Caco-2 (cell line): ENCODE measurements around the gene PRDM8. TPM values are rescaled to one million over a fixed set of nuclear protein-coding genes. Genes with fewer than 3 reads are reported as not detected.

ENCODE experiments used
- BruUV-seq: library from RNA; stranded (reverse); fragments of 400-500 nt; replicated peaks from 2 replicates; lab custom pipeline; 2021; lab: Mats Ljungman, UMichigan
- CTCF ChIA-PET: fragments of 300-600 bp; sonication (Branson Sonifier 250); formaldehyde crosslinking; loops from one replicate; lab custom pipeline; 2022; ENCODE audit warnings: antibody characterized with exemption; lab: Charles Lee
- POLR2A ChIA-PET: fragments of 300-600 bp; sonication (Branson Sonifier 250); formaldehyde crosslinking; loops from one replicate; lab custom pipeline; 2022; ENCODE audit warnings: antibody characterized with exemption; lab: Charles Lee
- DNase-seq, 2 experiments: peaks; one replicate each; pipeline versions ENCODE4 v3.0.0 to v3.0.0-alpha.2; 2020 to 2022
- H3K27me3 ChIP-seq: replicated peaks from 2 replicates; pipeline ENCODE4 v1.6.0; 2011; ENCODE audit warnings: low read length; ENCODE audit not compliant: control insufficient read depth, insufficient read depth
- H3K36me3 ChIP-seq: 2 replicates; pipeline ENCODE4 v1.5.1; 2011; ENCODE audit warnings: low read length; ENCODE audit not compliant: control insufficient read depth, insufficient read depth
- H3K4me1 ChIP-seq: fragments of 250-450 bp; sonication (Bioruptor Pico); 2 replicates; pipeline ENCODE4 v1.5.1; 2020; ENCODE audit warnings: mild to moderate bottlenecking
- H3K4me3 ChIP-seq: 2 replicates; pipeline ENCODE4 v1.5.1; 2011; ENCODE audit warnings: low read depth, mild to moderate bottlenecking, control low read depth, low read length
- H3K9me3 ChIP-seq: fragments of 250-450 bp; sonication (Bioruptor Pico); 2 replicates; pipeline ENCODE4 v1.5.1; 2020; ENCODE audit warnings: mild to moderate bottlenecking, moderate library complexity
- H3K27ac Mint-ChIP-seq: one replicate; pipeline ENCODE4 v1.8.0; 2022; ENCODE audit warnings: mixed read lengths; ENCODE audit not compliant: unreplicated experiment
- H3K27me3 Mint-ChIP-seq: one replicate; pipeline ENCODE4 v1.8.0; 2022; ENCODE audit warnings: mixed read lengths; ENCODE audit not compliant: insufficient read depth, unreplicated experiment
- H3K36me3 Mint-ChIP-seq: one replicate; pipeline ENCODE4 v1.8.0; 2022; ENCODE audit warnings: mild to moderate bottlenecking, mixed read lengths; ENCODE audit not compliant: insufficient read depth, unreplicated experiment
- H3K4me1 Mint-ChIP-seq: one replicate; pipeline ENCODE4 v1.8.0; 2022; ENCODE audit warnings: low read depth, mixed read lengths; ENCODE audit not compliant: unreplicated experiment
- H3K4me3 Mint-ChIP-seq: one replicate; pipeline ENCODE4 v1.8.0; 2022; ENCODE audit warnings: mild to moderate bottlenecking, moderate library complexity, mixed read lengths; ENCODE audit not compliant: unreplicated experiment
- H3K9me3 Mint-ChIP-seq: one replicate; pipeline ENCODE4 v1.8.0; 2022; ENCODE audit warnings: mixed read lengths; ENCODE audit not compliant: unreplicated experiment
- intact Hi-C: fragments of 100-400 bp; cut with micrococcal nuclease; formaldehyde crosslinking; loops from one replicate; pipeline ENCODE4 v1.10.0; 2022; ENCODE audit not compliant: unreplicated experiment
- total RNA-seq: library from RNA; stranded (reverse); gene quantifications from 2 replicates; pipeline ENCODE4 v1.2.3, GENCODE V29; 2022
- TF ChIP-seq, protein P1 (sequence below), 2 experiments: fragments of 200-600 bp in 1 of 2; IDR thresholded peaks; 1 replicate in 1 of 2; 2 replicates in 1 of 2; pipeline versions ENCODE4 v1.5.1 to v1.8.0; 2011 to 2022; ENCODE audit warnings: antibody characterized with exemption in 1 of 2, control low read depth in 1 of 2, inconsistent platforms in 1 of 2, low read depth in 1 of 2, low read length in 1 of 2, mild to moderate bottlenecking in 1 of 2, moderate library complexity in 1 of 2; ENCODE audit not compliant: insufficient read depth in 1 of 2, severe bottlenecking in 1 of 2, unreplicated experiment in 1 of 2

Gene PRDM8
- total RNA-seq, 1 experiment from 2014 or later, result not detected

- no peak for DNase-seq
- H3K27ac Mint-ChIP-seq, result no peak overlapping the region
- no peak overlapping the region for H3K4me3 Mint-ChIP-seq
- BruUV-seq, result no TSS peak
- TF ChIP-seq, protein P1, sequence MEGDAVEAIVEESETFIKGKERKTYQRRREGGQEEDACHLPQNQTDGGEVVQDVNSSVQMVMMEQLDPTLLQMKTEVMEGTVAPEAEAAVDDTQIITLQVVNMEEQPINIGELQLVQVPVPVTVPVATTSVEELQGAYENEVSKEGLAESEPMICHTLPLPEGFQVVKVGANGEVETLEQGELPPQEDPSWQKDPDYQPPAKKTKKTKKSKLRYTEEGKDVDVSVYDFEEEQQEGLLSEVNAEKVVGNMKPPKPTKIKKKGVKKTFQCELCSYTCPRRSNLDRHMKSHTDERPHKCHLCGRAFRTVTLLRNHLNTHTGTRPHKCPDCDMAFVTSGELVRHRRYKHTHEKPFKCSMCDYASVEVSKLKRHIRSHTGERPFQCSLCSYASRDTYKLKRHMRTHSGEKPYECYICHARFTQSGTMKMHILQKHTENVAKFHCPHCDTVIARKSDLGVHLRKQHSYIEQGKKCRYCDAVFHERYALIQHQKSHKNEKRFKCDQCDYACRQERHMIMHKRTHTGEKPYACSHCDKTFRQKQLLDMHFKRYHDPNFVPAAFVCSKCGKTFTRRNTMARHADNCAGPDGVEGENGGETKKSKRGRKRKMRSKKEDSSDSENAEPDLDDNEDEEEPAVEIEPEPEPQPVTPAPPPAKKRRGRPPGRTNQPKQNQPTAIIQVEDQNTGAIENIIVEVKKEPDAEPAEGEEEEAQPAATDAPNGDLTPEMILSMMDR (IDR thresholded peaks at IDR 0.05; ENCODE audit: insufficient read depth in 1 of 2, low read depth in 1 of 2, low read length in 1 of 2, severe bottlenecking in 1 of 2, unreplicated experiment in 1 of 2), result no peak
- H3K36me3 Mint-ChIP-seq, result no peaks in the 10 kb centered on the region
- Histone ChIP-seq H3K9me3 (no peaks in the 10 kb centered on the region), H3K4me3 (no peak overlapping the region), H3K27me3 (no peaks in the 10 kb centered on the region), H3K36me3 (no peaks in the 10 kb centered on the region), H3K4me1 (no peaks in the 10 kb centered on the region)
- ChIA-PET POLR2A (no interaction called here), CTCF (no interaction called here)
- intact Hi-C loops, result no loop called here
- no peaks in the 10 kb centered on the region for H3K4me1 Mint-ChIP-seq
- peaks cover 4% of the 10 kb centered on the region for H3K27me3 Mint-ChIP-seq
- H3K9me3 Mint-ChIP-seq, result no peaks in the 10 kb centered on the region
Observed at GRCh38 chr4:80178964-80179363, 18.3 kb upstream of the PRDM8 start.

GRCh38 chr4:80179637-80180161 lies 17.6 kb upstream of the PRDM8 start:
- CTCF ChIA-PET, result interaction anchor here (0.6 kb wide), 1 partner anchor 226 kb away, joined by 3 read pairs; no protein-coding TSS in a partner anchor
- Mint-ChIP-seq H3K36me3 (no peaks in the 10 kb centered on the region), H3K27me3 (peaks cover 6% of the 10 kb centered on the region), H3K4me3 (no peak overlapping the region), H3K9me3 (no peaks in the 10 kb centered on the region), H3K27ac (no peak overlapping the region), H3K4me1 (no peaks in the 10 kb centered on the region)
- TF ChIP-seq, protein P1 (IDR thresholded peaks at IDR 0.05; ENCODE audit: insufficient read depth in 1 of 2, low read depth in 1 of 2, low read length in 1 of 2, severe bottlenecking in 1 of 2, unreplicated experiment in 1 of 2), result no peak
- Histone ChIP-seq H3K36me3 (no peaks in the 10 kb centered on the region), H3K4me3 (no peak overlapping the region), H3K27me3 (no peaks in the 10 kb centered on the region), H3K4me1 (no peaks in the 10 kb centered on the region), H3K9me3 (no peaks in the 10 kb centered on the region)
- no peak for DNase-seq
- intact Hi-C loops, result no loop called here
- no TSS peak for BruUV-seq
- POLR2A ChIA-PET, result no interaction called here

- BruUV-seq, result no TSS peak
- Histone ChIP-seq H3K4me3 (no peak overlapping the region), H3K27me3 (no peaks in the 10 kb centered on the region), H3K36me3 (no peaks in the 10 kb centered on the region), H3K4me1 (no peaks in the 10 kb centered on the region), H3K9me3 (no peaks in the 10 kb centered on the region)
- H3K36me3 Mint-ChIP-seq, result no peaks in the 10 kb centered on the region
- POLR2A ChIA-PET, result no interaction called here
- H3K9me3 Mint-ChIP-seq, result no peaks in the 10 kb centered on the region
- intact Hi-C loops, result no loop called here
- DNase-seq, result no peak
- CTCF ChIA-PET, result no interaction called here
- H3K4me3 Mint-ChIP-seq, result no peak overlapping the region
- peaks cover 15% of the 10 kb centered on the region for H3K27me3 Mint-ChIP-seq
- TF ChIP-seq, protein P1 (IDR thresholded peaks at IDR 0.05; ENCODE audit: insufficient read depth in 1 of 2, low read depth in 1 of 2, low read length in 1 of 2, severe bottlenecking in 1 of 2, unreplicated experiment in 1 of 2), result no peak
- H3K4me1 Mint-ChIP-seq, result no peaks in the 10 kb centered on the region
- H3K27ac Mint-ChIP-seq, result no peak overlapping the region
Observed at GRCh38 chr4:80180743-80181142, 16.6 kb upstream of the PRDM8 start.
